HG03442 (cell line): ENCODE measurements around the gene SKIL.

Source experiments
- ATAC-seq: cut with Tn5 transposase; IDR thresholded peaks from one replicate; pipeline ENCODE4 v1.9.1; 2021; ENCODE audit warnings: mild to moderate bottlenecking, moderate library complexity; ENCODE audit not compliant: unreplicated experiment

Gene SKIL

GRCh38 chr3:170431054-170431453, 73.5 kb downstream of the SKIL start:
- no peak for ATAC-seq

- ATAC-seq, result no peak
Observed at GRCh38 chr3:170432416-170432815, 74.9 kb downstream of the SKIL start.

- ATAC-seq, result no peak
Observed at GRCh38 chr3:170436697-170437096, 79.2 kb downstream of the SKIL start.

GRCh38 chr3:170437176-170437575, 79.7 kb downstream of the SKIL start:
- no peak for ATAC-seq

GRCh38 chr3:170437696-170438407, 80.3 kb downstream of the SKIL start:
- ATAC-seq, result no peak

- no peak for ATAC-seq
Observed at GRCh38 chr3:170438836-170439235, 81.3 kb downstream of the SKIL start.

GRCh38 chr3:170440344-170440743, 82.8 kb downstream of the SKIL start:
- no peak for ATAC-seq

- no peak for ATAC-seq
Observed at GRCh38 chr3:170441412-170441811, 83.9 kb downstream of the SKIL start.

- no peak for ATAC-seq
Observed at GRCh38 chr3:170442947-170443346, 85.4 kb downstream of the SKIL start.

GRCh38 chr3:170443457-170443856, 85.9 kb downstream of the SKIL start:
- no peak for ATAC-seq
